Erythroblast (primary cell): ENCODE data around the gene RAB17.

ENCODE experiments used
- GATA1 ChIP-seq: IDR thresholded peaks from 2 replicates; pipeline ENCODE4 v1.6.1; 2011; ENCODE audit warnings: low read depth, mild to moderate bottlenecking, control low read depth, low read length, moderate library complexity
- POLR2A ChIP-seq: IDR thresholded peaks from 2 replicates; pipeline ENCODE4 v1.6.1; 2011; ENCODE audit warnings: mild to moderate bottlenecking, low read length

GRCh38 chr2:237624565-237624964 lies 34.0 kb upstream of the RAB17 start:
- TF ChIP-seq POLR2A: no peak
- TF ChIP-seq GATA1: no peak
